Activated CD4-positive, alpha-beta memory T cell treated with anti-CD3 and anti-CD28 coated beads for 36 hours (primary cell): ENCODE data around the gene TANGO2. TPM values are rescaled to one million over a fixed set of nuclear protein-coding genes. Genes with fewer than 3 reads are reported as not detected.
A peak's percentile ranks its signal among the peaks of the same experiment; 100 is the strongest.

Experiments used
- CTCF ChIA-PET: fragments of 350-600 bp; sonication (Branson Sonifier 250); formaldehyde crosslinking; loops from one replicate; lab custom pipeline; 2021; ENCODE audit warnings: antibody characterized with exemption, inconsistent platforms; lab: Charles Lee
- POLR2A ChIA-PET: fragments of 350-600 bp; sonication (Branson Sonifier 250); formaldehyde crosslinking; loops from one replicate; lab custom pipeline; 2021; ENCODE audit warnings: antibody characterized with exemption; lab: Charles Lee
- DNase-seq: peaks from one replicate; pipeline ENCODE4 v3.0.0-alpha.2; 2020
- H3K27ac Mint-ChIP-seq: one replicate; pipeline ENCODE4 v1.8.0; 2021; ENCODE audit warnings: mixed read lengths
- H3K27me3 Mint-ChIP-seq: one replicate; pipeline ENCODE4 v1.8.0; 2021; ENCODE audit warnings: mixed read lengths
- H3K36me3 Mint-ChIP-seq: one replicate; pipeline ENCODE4 v1.8.0; 2021; ENCODE audit warnings: mixed read lengths
- H3K4me1 Mint-ChIP-seq: one replicate; pipeline ENCODE4 v1.8.0; 2021; ENCODE audit warnings: low read depth, mixed read lengths
- H3K4me3 Mint-ChIP-seq: one replicate; pipeline ENCODE4 v1.8.0; 2021; ENCODE audit warnings: mild to moderate bottlenecking, mixed read lengths
- H3K9me3 Mint-ChIP-seq: one replicate; pipeline ENCODE4 v1.8.0; 2021; ENCODE audit warnings: mixed read lengths
- intact Hi-C: fragments of 100-400 bp; cut with micrococcal nuclease; formaldehyde crosslinking; loops from one replicate; pipeline ENCODE4 v1.15.1; 2023
- total RNA-seq, 2 experiments: library from RNA; stranded (reverse); gene quantifications; one replicate each; pipeline ENCODE4 v1.2.3, GENCODE V29; 2021

The TANGO2 gene
- total RNA-seq, 2 experiments from 2014 or later = 20.7 to 23.6 TPM

DNA sequence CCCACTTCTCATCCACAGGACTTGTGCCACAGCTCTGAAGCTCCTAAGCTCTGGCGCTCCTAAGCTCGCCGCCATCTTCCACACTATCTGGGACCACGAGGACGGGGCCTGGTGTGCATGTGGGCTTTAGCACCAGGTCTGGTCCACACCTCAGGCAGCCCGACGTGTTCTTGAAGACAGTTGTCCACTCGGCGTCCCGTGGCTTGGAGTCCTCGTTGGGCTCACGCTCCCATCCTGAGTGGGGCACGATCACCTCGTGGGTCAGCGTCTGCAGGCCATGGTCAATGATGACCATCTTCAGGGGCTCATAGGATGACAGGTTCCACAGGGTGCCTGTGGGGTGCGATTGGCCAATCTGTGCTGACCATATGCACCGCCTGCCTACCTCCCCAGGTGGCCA, 42.2 kb upstream of the TANGO2 start:
- CTCF ChIA-PET = interaction anchor here (1.2 kb wide), 1 partner anchor 34 kb away, joined by 3 read pairs; no protein-coding TSS in a partner anchor

DNA sequence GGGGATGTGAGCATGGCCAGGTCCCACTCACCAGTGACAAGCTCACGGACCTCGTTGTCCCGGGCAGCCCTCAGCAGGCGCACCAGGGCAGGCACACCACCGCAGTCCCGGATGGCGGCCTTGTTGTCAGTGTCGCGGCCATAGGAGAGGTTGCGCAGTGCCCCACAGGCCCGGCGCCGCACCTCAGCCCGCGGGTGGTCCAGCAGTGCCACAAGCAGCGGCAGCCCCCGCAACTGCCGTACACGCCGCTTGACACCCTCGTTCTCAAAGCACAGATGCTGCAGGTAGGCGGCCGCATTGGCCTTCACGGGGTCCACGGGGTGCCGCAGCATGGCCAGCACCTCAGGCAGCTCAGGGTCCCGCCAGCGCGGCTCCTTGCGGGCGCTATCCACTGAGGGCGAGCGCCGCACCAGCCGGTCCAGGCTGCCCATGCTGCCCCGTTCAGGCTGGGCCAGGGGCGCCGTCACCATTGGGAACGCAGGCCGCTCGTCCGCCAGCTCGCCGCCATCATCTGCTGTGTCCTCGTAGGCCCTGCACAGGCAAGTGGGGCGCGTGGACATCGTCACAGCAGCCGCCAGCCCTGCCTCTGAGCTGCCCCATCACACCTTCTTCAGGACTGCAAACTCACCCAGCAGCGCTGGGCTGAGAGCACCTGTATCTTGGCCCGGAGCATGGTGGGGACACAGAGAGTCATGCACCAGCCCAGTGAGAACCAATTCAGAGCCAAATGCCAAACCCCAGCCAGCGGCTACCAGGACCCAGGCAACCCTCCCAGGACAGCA, 41.0 kb upstream of the TANGO2 start:
- H3K4me3 Mint-ChIP-seq = no peak overlapping the region
- no peaks in the 10 kb centered on the region for H3K36me3 Mint-ChIP-seq
- H3K9me3 Mint-ChIP-seq = no peaks in the 10 kb centered on the region
- intact Hi-C loops = no loop called here
- H3K4me1 Mint-ChIP-seq = no peaks in the 10 kb centered on the region
- no peak for DNase-seq
- H3K27me3 Mint-ChIP-seq = no peaks in the 10 kb centered on the region
- CTCF ChIA-PET = interaction anchor here (1.2 kb wide), 1 partner anchor 33 kb away, joined by 3 read pairs; no protein-coding TSS in a partner anchor
- POLR2A ChIA-PET = no interaction called here
- H3K27ac Mint-ChIP-seq = no peak overlapping the region

More for the DNA sequence above, 42.2 kb upstream of the TANGO2 start:
- intact Hi-C loops = no loop called here
- Mint-ChIP-seq H3K4me3 (no peak overlapping the region), H3K27me3 (no peaks in the 10 kb centered on the region), H3K36me3 (no peaks in the 10 kb centered on the region), H3K9me3 (no peaks in the 10 kb centered on the region), H3K27ac (no peak overlapping the region), H3K4me1 (no peaks in the 10 kb centered on the region)
- POLR2A ChIA-PET = no interaction called here
- no peak for DNase-seq

DNA sequence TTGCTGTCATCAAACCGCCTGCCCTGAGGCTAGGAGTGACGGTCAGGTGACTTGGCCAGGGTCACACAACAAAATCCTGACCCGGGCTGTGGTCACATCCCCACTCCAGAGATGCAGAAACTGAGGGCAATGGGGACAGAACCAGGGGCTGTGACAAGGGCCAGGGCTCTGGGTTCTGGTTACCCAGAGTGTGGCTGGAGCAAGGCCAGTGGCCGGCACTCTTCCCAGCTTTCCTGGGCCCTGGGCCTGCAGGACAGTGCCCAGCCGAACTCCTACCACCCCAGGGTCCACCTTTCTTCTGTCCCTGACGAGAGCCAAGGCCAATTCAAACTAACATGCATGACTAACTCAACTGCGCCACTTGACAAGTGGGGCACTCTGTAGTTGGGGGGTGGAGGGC, 40.1 kb upstream of the TANGO2 start:
- CTCF ChIA-PET = interaction anchor here (0.6 kb wide), 1 partner anchor 59 kb away, joined by 3 read pairs; no protein-coding TSS in a partner anchor
- no peak for DNase-seq
- Mint-ChIP-seq H3K4me3 (no peak overlapping the region), H3K4me1 (no peaks in the 10 kb centered on the region), H3K27me3 (peaks cover 2% of the 10 kb centered on the region), H3K27ac (no peak overlapping the region), H3K36me3 (no peaks in the 10 kb centered on the region), H3K9me3 (no peaks in the 10 kb centered on the region)
- POLR2A ChIA-PET = no interaction called here
- intact Hi-C loops = no loop called here

DNA sequence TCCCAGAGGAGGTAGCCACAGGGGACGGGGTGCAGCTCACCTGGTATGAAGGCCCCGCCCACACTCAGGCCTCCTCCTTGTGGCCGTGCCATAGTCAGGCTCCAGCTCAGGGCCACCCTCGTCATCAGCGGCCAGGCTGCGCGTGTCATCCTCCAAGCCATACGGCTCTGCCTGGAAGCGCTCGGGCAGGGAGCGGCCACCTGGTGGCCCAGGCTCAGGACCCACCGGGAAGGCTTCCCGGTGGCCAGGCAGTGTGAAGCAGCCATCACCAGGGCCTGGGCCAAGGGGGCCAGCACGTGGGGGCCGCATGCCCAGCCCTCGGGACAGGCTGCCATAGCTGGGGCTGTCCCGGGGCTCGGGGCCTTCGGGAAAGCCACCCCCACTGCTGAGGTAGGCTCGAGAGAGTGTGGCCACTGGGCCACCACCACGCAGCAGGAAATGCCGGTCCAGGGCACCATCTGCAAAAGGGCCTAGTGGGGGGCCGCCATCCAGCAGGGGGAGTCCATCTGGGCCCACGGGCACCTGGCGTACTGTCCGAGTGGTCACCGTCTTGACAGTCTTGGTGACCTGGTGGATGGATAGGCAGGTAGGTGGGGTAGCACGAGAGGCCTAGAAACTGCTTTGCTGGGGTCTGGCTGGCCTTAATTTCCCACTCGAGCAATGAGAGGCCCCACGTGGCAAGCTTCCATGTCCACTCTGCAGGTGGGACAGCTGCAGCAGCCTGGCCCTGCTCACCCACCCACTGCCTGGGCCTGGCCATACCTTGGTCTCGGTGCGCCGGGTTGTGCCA, 39.5 kb upstream of the TANGO2 start:
- intact Hi-C loops = no loop called here
- DNase-seq = no peak
- POLR2A ChIA-PET = no interaction called here
- no peaks in the 10 kb centered on the region for H3K9me3 Mint-ChIP-seq
- peaks cover 2% of the 10 kb centered on the region for H3K27me3 Mint-ChIP-seq
- no peak overlapping the region for H3K4me3 Mint-ChIP-seq
- CTCF ChIA-PET = interaction anchor here (0.6 kb wide), 1 partner anchor 60 kb away, joined by 3 read pairs; no protein-coding TSS in a partner anchor
- H3K4me1 Mint-ChIP-seq = no peaks in the 10 kb centered on the region
- no peak overlapping the region for H3K27ac Mint-ChIP-seq
- H3K36me3 Mint-ChIP-seq = no peaks in the 10 kb centered on the region

DNA sequence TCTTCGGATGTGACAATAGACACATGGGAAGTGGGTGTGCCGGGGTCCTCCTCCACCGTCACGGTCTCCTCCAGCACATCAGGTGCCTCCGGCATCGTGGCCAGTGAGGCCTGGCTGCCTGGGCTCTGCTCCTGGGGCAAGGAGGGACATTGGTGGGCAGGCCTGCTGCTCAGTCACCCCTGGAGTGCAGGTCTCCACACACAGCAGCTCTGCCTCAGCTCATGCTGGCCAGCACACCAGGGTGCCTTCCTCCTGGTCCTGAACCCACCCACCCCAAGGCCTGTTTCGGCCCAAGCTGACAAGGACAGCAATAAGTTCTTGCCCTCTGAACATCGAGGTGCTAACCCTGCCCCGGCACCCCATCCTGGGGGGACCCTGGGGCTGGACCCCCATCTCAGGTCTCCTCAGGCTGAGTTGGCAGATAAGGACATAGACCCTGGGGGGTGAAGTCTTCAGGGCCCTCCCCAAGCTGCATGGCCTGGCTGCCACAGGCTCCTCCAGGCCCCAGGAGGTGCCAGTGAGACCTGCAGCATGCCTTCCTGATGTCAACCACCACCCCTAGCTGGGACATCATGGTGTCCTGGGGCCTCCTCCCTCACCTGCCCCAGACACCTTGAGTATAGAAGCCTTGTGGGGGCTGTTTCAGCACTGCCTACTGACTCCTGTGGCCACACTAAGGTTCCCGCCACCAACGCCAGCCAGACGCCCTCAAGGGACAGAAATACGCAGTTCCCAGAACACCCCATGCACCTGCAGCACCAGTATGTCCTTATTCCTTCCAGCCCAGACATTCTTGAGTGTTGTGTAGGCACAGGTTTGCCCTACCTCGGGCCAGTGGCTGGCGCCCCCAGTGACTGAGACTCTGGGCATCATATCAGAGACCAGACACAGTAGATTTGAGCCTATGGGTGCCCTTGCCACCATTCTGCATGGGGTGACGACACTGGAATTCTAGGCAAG, 38.7 kb upstream of the TANGO2 start:
- no peaks in the 10 kb centered on the region for H3K4me1 Mint-ChIP-seq
- no peaks in the 10 kb centered on the region for H3K9me3 Mint-ChIP-seq
- peaks cover 2% of the 10 kb centered on the region for H3K27me3 Mint-ChIP-seq
- H3K4me3 Mint-ChIP-seq = no peak overlapping the region
- DNase-seq = no peak
- no peaks in the 10 kb centered on the region for H3K36me3 Mint-ChIP-seq
- CTCF ChIA-PET = no interaction called here
- no peak overlapping the region for H3K27ac Mint-ChIP-seq
- POLR2A ChIA-PET = interaction anchor here (0.6 kb wide), 1 partner anchor 42 kb away, joined by 3 read pairs; no protein-coding TSS in a partner anchor
- intact Hi-C loops = no loop called here

DNA sequence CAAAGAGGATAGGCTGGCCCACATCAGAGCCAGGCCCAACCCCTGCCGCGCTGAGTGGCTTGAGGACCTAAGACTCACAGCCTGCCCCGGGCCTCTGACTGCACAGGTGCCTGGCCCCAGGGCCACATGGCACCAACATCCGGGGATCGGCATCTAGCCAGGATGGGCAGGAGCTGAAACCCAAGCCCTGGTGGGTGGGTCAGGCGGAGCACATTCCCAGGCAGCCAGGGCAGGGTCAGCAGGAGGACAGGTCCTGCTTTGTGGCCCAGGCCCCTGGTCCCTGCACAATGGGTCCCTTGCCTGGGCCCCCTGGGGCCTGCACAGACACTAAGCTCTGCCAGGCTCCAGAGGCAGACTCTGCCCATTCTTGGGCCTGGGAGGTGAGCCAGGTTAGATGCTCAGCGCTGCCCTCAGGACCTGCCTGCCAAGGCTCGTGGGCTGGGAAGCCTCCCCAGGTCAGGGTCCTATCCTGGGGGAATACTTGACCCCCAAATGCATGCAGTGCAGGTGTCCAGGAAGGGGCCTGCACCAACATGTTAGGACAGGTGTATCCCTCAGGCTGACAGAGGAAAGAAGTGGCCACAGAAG, 37.8 kb upstream of the TANGO2 start:
- H3K4me3 Mint-ChIP-seq = no peak overlapping the region
- no peaks in the 10 kb centered on the region for H3K4me1 Mint-ChIP-seq
- no peak overlapping the region for H3K27ac Mint-ChIP-seq
- intact Hi-C loops = no loop called here
- CTCF ChIA-PET = interaction anchor here (1.5 kb wide), 1 partner anchor 20 kb away, joined by 3 read pairs; no protein-coding TSS in a partner anchor
- no peaks in the 10 kb centered on the region for H3K36me3 Mint-ChIP-seq
- no peak for DNase-seq
- H3K27me3 Mint-ChIP-seq = peaks cover 2% of the 10 kb centered on the region
- H3K9me3 Mint-ChIP-seq = no peaks in the 10 kb centered on the region
- POLR2A ChIA-PET = no interaction called here

DNA sequence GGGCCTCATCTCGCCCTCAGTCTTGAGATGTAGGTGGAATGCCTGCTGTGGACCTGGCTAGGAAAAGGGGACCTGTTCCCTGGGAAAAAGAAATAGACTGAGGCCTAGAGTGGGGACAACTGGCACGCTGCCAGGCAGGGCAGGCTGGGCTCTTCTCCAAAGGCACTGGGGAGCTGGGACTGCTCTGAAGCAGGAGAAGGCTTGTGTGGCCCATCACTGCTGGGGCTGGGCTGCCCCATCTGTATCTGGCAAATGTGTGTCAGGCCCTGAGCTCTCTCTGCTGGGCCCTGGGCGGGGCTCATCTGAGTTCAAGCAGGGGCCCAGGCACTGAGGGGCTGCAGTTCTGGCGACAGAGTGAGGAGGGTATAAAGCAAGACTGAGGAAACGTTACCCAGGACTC, 37.2 kb upstream of the TANGO2 start:
- POLR2A ChIA-PET = no interaction called here

DNA sequence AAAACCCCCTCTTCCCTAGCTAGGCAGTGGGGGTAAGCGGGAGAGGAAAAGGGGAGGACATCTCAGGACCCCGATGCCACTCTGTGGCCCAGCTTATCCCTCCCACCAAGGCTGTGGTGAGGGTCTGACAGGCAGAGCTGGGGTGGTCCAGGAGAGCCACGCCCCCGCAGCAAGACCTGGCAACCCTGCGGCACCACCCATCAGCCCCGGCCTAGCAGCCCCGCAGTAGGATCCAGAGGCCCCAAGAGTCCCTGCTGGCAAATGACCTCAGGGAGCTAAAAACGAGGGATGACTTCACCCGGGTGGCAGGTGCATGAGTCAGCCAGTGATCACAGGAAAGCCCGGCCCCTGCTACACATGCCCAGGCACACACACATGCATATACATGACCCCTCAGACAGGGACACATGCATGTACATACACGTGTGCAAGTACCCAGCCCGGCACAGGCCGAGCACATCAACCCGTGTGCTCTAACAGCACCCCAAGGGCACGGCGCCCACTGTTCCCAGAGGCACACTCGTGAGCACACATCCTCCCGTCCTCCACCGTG, 36.6 kb upstream of the TANGO2 start:
- peak; percentile 25 for DNase-seq
- CTCF ChIA-PET = interaction anchor here (1.5 to 1.6 kb wide), 2 partner anchors 14 to 21 kb away, joined by 3 to 6 read pairs; no protein-coding TSS in a partner anchor
- intact Hi-C loops = no loop called here

More for the DNA sequence above, 37.2 kb upstream of the TANGO2 start:
- Mint-ChIP-seq H3K27ac (no peak overlapping the region), H3K4me1 (no peaks in the 10 kb centered on the region), H3K4me3 (no peak overlapping the region), H3K9me3 (no peaks in the 10 kb centered on the region), H3K36me3 (no peaks in the 10 kb centered on the region), H3K27me3 (peaks cover 2% of the 10 kb centered on the region)
- CTCF ChIA-PET = interaction anchor here (1.5 kb wide), 1 partner anchor 21 kb away, joined by 3 read pairs; no protein-coding TSS in a partner anchor
- no peak for DNase-seq
- intact Hi-C loops = no loop called here

DNA sequence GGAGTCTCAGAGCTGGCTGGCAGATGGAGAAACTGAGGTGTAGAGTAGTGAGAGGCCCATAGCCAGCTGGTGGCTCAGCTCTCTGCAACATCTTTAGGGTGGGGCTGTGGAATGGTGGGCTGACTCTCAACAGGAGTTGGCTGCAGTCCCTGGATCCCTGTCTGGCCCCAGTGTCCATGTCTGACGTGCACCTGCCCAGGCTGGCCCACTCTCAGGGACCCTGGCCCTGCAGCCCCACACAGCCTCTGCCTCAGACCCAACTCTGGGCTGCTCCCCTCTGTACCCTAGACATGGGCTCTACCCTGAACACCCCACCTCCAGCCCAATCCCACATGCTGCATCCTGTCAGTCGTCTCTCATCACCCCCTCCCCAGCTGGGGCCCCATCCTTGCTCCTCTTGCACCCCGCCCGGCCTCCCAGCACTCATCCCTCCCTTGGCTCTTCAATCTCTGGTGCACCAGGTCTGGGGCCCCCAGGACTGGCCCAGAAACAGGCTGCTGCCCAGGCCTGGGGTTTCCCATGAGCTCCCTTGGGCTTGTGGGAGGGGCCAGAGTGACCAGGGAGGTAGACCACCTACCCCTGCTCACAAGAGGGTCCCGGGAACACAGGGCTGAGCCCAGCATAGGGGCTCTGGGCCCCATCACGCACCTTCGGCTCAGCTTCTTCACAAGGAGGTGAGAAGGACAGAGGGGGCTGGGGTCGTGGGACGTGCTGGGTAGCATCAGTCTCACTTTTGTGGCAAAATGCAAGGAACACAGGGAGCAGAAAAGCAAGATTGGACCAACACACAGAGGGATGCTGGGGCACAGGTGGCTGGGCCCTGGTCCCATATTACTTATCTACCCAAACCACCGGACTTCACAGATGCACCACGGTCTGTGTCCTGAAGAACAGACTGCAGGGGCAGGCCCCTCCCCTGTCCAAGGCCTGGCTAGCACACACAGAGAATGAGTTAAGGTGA, 35.8 kb upstream of the TANGO2 start:
- no peak for DNase-seq
- Mint-ChIP-seq H3K9me3 (no peaks in the 10 kb centered on the region), H3K36me3 (no peaks in the 10 kb centered on the region), H3K27me3 (peaks cover 2% of the 10 kb centered on the region), H3K27ac (no peak overlapping the region), H3K4me3 (no peak overlapping the region), H3K4me1 (no peaks in the 10 kb centered on the region)
- intact Hi-C loops = no loop called here
- ChIA-PET POLR2A (interaction anchor here (0.5 kb wide), 1 partner anchor 36 kb away, joined by 3 read pairs; no protein-coding TSS in a partner anchor), CTCF (interaction anchor here (1.5 to 1.6 kb wide), 2 partner anchors 15 to 22 kb away, joined by 3 to 6 read pairs; no protein-coding TSS in a partner anchor)

More for the DNA sequence above, 36.6 kb upstream of the TANGO2 start:
- Mint-ChIP-seq H3K27ac (no peak overlapping the region), H3K4me1 (no peaks in the 10 kb centered on the region), H3K36me3 (no peaks in the 10 kb centered on the region), H3K9me3 (no peaks in the 10 kb centered on the region), H3K4me3 (no peak overlapping the region), H3K27me3 (peaks cover 2% of the 10 kb centered on the region)
- POLR2A ChIA-PET = no interaction called here

DNA sequence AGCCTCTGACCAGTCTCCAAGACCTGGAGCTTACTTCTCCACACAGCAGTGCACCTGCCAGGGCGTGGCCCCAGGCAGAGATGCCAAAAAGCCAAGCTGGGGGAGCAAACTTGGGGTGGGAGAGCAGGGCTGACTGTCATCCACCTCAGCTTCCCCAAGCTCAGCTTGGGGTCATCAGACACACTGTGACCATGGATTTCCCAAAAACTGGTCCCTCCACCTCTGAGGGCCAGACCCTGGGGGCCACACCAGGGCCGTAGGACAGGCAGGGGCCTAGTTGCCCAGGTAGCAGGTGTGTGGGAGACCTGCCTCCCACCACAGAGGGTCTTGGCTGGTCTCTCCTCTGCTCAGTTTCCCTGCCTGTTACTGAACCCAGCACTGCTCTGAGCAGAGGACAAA, 34.9 kb upstream of the TANGO2 start:
- intact Hi-C loops = no loop called here
- no peaks in the 10 kb centered on the region for H3K9me3 Mint-ChIP-seq
- no peak overlapping the region for H3K4me3 Mint-ChIP-seq

More for the DNA sequence above, 34.9 kb upstream of the TANGO2 start:
- POLR2A ChIA-PET = interaction anchor here (0.5 kb wide), 1 partner anchor 35 kb away, joined by 3 read pairs; no protein-coding TSS in a partner anchor
- no peak for DNase-seq
- CTCF ChIA-PET = no interaction called here
- no peaks in the 10 kb centered on the region for H3K4me1 Mint-ChIP-seq
- no peaks in the 10 kb centered on the region for H3K36me3 Mint-ChIP-seq
- peaks cover 2% of the 10 kb centered on the region for H3K27me3 Mint-ChIP-seq
- H3K27ac Mint-ChIP-seq = no peak overlapping the region
